ENCODE results near the gene TMEM258. TPM values are rescaled to one million over a fixed set of nuclear protein-coding genes. Genes with fewer than 3 reads are reported as not detected.

The TMEM258 gene
- total and polyA plus RNA-seq, 10 of the 15 experiments (the other 5 are each of a cell fraction or from before 2014, with no cell fraction given), result 160 to 840 (median 326) TPM

GRCh38 chr11:61792310-61793082 is at the start of gene TMEM258, which contains the start of gene FEN1 (continued):
- TF ChIP-seq REST (IDR thresholded peaks at IDR 0.05; ENCODE audit: low read depth, low read length) (no peak), RCOR1 (conservative IDR thresholded peaks at IDR 0.05; ENCODE audit: low read depth, low read length) (no peak), ETV6 (conservative IDR thresholded peaks at IDR 0.05 in 1 of 2, IDR thresholded peaks at IDR 0.05 in 1 of 2; ENCODE audit: borderline replicate concordance in 1 of 2, low read depth in 1 of 2) (no peak), TAF1 (IDR thresholded peaks at IDR 0.05; ENCODE audit: borderline replicate concordance, low read depth, low read length) (peak; percentile 91), SREBF1 (IDR thresholded peaks at IDR 0.05; ENCODE audit: low read length) (peak; percentile 67; the same call in 1 of the 2 replicates), NR2C1 (IDR thresholded peaks at IDR 0.05) (peak; percentile 80), HDGF (IDR thresholded peaks at IDR 0.05) (peak; percentile 82; the same call in 1 of the 2 replicates), SRF (IDR thresholded peaks at IDR 0.05; ENCODE audit: low read depth in 2 of 2, low read length in 2 of 2) (peak in 1 of 2 experiments; percentile 78; a peak in 2 of 4 replicates), BRCA1 (IDR thresholded peaks at IDR 0.05; ENCODE audit: low read depth, low read length) (no peak), NFIC (IDR thresholded peaks at IDR 0.05; ENCODE audit: low read depth, low read length) (no peak), NFYA (IDR thresholded peaks at IDR 0.05; ENCODE audit: borderline replicate concordance, low read depth, low read length) (no peak), ATF7 (IDR thresholded peaks at IDR 0.05; ENCODE audit: low read depth) (peak; percentile 51; the same call in 1 of the 2 replicates), BACH1 (IDR thresholded peaks at IDR 0.05; ENCODE audit: borderline replicate concordance) (peak; percentile 20; the same call in 1 of the 2 replicates), FOXM1 (IDR thresholded peaks at IDR 0.05; ENCODE audit: low read depth, low read length) (no peak), CEBPB (IDR thresholded peaks at IDR 0.05; ENCODE audit: borderline replicate concordance in 1 of 2, low read depth in 2 of 2, low read length in 2 of 2) (no peak), POU2F2 (IDR thresholded peaks at IDR 0.05; ENCODE audit: borderline replicate concordance, low read depth, low read length) (peak; percentile 62; the same call in 1 of the 3 replicates), PAX5 (IDR thresholded peaks at IDR 0.05; ENCODE audit: borderline replicate concordance, low read depth, low read length) (peak; percentile 20; the same call in 1 of the 2 replicates), SPI1 (IDR thresholded peaks at IDR 0.05; ENCODE audit: borderline replicate concordance, insufficient read depth, low read depth, low read length) (peak; percentile 72; the same call in 1 of the 2 replicates)
- TF ChIP-seq, protein P1, sequence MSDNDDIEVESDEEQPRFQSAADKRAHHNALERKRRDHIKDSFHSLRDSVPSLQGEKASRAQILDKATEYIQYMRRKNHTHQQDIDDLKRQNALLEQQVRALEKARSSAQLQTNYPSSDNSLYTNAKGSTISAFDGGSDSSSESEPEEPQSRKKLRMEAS (IDR thresholded peaks at IDR 0.05; ENCODE audit: low read depth, low read length), result peak; percentile 79
- TF ChIP-seq, protein P2, sequence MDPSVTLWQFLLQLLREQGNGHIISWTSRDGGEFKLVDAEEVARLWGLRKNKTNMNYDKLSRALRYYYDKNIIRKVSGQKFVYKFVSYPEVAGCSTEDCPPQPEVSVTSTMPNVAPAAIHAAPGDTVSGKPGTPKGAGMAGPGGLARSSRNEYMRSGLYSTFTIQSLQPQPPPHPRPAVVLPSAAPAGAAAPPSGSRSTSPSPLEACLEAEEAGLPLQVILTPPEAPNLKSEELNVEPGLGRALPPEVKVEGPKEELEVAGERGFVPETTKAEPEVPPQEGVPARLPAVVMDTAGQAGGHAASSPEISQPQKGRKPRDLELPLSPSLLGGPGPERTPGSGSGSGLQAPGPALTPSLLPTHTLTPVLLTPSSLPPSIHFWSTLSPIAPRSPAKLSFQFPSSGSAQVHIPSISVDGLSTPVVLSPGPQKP (IDR thresholded peaks at IDR 0.05; ENCODE audit: low read depth, low read length), result peak; percentile 89
- TF ChIP-seq, protein P3, sequence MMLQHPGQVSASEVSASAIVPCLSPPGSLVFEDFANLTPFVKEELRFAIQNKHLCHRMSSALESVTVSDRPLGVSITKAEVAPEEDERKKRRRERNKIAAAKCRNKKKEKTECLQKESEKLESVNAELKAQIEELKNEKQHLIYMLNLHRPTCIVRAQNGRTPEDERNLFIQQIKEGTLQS (IDR thresholded peaks at IDR 0.05; ENCODE audit: borderline replicate concordance, extremely low read depth, low read depth, low read length), result peak; percentile 88; the same call in 1 of the 2 replicates

Data from GM12878 (cell line).